Right lobe of liver (tissue), 4 donors: ENCODE results near the gene MGA.

Experiments used
- POLR2A ChIP-seq: fragments of 450-650 bp; IDR thresholded peaks from one replicate; pipeline ENCODE4 v1.6.1; 2017; ENCODE audit warnings: antibody characterized with exemption, mild to moderate bottlenecking
- TF ChIP-seq, protein P1 (sequence below), 4 donors: fragments of 200-600 bp in 3 of 4; fragments of 450-650 bp in 1 of 4; IDR thresholded peaks; one replicate each; pipeline versions ENCODE4 v1.5.1 to v1.8.0; 2016 to 2022; ENCODE audit warnings: antibody characterized with exemption in 4 of 4, mild to moderate bottlenecking in 2 of 4
- donor health status: DM: no; HTN: no; CAD: no.
- donor health status: DM: no; HTN: no; CAD: no.
- donor health status: DM: no; HTN: yes; CAD: no.

DNA sequence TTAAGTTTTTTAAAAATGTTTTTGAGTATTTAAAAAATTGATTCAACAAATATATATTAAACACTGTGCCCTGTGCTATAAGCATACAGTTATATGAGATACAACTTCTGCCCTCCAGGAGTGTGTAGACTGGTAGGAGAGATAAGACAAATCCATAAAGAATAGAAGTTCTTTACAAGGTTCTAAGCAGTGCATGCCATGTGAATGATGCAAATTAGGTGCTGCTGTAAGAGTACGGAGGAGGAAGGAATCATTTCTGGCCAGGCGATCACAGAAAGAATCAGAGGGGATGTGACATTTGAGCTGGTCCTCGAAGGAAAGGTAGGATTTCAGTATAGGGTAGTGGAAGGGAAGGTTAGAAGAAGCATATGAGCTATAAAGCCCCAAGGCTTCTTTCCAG is 128.1 kb downstream of the MGA start:
- no peak for TF ChIP-seq POLR2A
- TF ChIP-seq, protein P1, sequence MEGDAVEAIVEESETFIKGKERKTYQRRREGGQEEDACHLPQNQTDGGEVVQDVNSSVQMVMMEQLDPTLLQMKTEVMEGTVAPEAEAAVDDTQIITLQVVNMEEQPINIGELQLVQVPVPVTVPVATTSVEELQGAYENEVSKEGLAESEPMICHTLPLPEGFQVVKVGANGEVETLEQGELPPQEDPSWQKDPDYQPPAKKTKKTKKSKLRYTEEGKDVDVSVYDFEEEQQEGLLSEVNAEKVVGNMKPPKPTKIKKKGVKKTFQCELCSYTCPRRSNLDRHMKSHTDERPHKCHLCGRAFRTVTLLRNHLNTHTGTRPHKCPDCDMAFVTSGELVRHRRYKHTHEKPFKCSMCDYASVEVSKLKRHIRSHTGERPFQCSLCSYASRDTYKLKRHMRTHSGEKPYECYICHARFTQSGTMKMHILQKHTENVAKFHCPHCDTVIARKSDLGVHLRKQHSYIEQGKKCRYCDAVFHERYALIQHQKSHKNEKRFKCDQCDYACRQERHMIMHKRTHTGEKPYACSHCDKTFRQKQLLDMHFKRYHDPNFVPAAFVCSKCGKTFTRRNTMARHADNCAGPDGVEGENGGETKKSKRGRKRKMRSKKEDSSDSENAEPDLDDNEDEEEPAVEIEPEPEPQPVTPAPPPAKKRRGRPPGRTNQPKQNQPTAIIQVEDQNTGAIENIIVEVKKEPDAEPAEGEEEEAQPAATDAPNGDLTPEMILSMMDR (IDR thresholded peaks at IDR 0.05) = no peak
